ENCODE measurements around the gene GATB. TPM values are rescaled to one million over a fixed set of nuclear protein-coding genes. Genes with fewer than 3 reads are reported as not detected.

GATB gene
- total and polyA plus RNA-seq, 2 donors (not counting 1 experiment from before 2014, with no cell fraction given), result 11.6 to 19.2 TPM

- Histone ChIP-seq H3K79me2 (ENCODE audit: control insufficient read depth, insufficient read depth, low read length) (no peaks in the 10 kb centered on the region), H2AFZ (ENCODE audit: insufficient read depth, low read depth, low read length, poor library complexity, severe bottlenecking) (no peak overlapping the region), H3K9me3 (ENCODE audit: control extremely low read depth in 1 of 3, control insufficient read depth in 2 of 3, insufficient read depth in 1 of 3, low read length in 2 of 3) (no peaks in the 10 kb centered on the region), H3K27ac (ENCODE audit: low read length in 2 of 2) (no peak overlapping the region), H3K36me3 (replicated peaks in 1 of 2; ENCODE audit: control extremely low read depth in 1 of 2, control insufficient read depth in 1 of 2, extremely low read depth in 1 of 2, insufficient read depth in 2 of 2, low read length in 1 of 2) (no peaks in the 10 kb centered on the region), H3K27me3 (replicated peaks in 1 of 4; ENCODE audit: control extremely low read depth in 1 of 4, control insufficient read depth in 3 of 4, insufficient read depth in 4 of 4, low read length in 3 of 4) (no peaks in the 10 kb centered on the region), H3K4me2 (replicated peaks; ENCODE audit: low read depth, low read length, poor library complexity, severe bottlenecking) (no peak overlapping the region), H4K20me1 (ENCODE audit: control insufficient read depth, insufficient read depth, low read length, poor library complexity, severe bottlenecking) (no peaks in the 10 kb centered on the region), H3K9ac (ENCODE audit: low read length) (no peak overlapping the region), H3K4me3 (ENCODE audit: control extremely low read depth in 1 of 5, extremely low read depth in 1 of 5, insufficient read depth in 1 of 5, low read depth in 2 of 5, low read length in 4 of 5) (no peak overlapping the region), H3K4me1 (ENCODE audit: control insufficient read depth in 2 of 2, insufficient read depth in 2 of 2, low read length in 2 of 2) (no peaks in the 10 kb centered on the region)
- H3K27me3 Mint-ChIP-seq, result peaks cover 6% of the 10 kb centered on the region
- H3K27ac Mint-ChIP-seq, result no peak overlapping the region
- intact Hi-C loops (cut with micrococcal nuclease), result no loop called here
- H3K9me3 Mint-ChIP-seq (ENCODE audit: insufficient read depth), result no peaks in the 10 kb centered on the region
- 100% methylated on average over 2 of the region's 3 CpGs for WGBS (ENCODE audit: insufficient coverage)
- ChIA-PET CTCF (no interaction called here), POLR2A (no interaction called here)
- no peaks in the 10 kb centered on the region for H3K4me1 Mint-ChIP-seq
- no peak overlapping the region for H3K4me3 Mint-ChIP-seq
- no peak for ATAC-seq (ENCODE audit: low read depth)
- TF ChIP-seq CTCF (IDR thresholded peaks at IDR 0.05), result no peak
- TF ChIP-seq EZH2 (IDR thresholded peaks at IDR 0.05; ENCODE audit: borderline replicate concordance, insufficient read depth, low read depth, low read length, poor library complexity, severe bottlenecking), result no peak
- DNase-seq, result no peak
Observed at GRCh38 chr4:151652841-151653547, 107.8 kb downstream of the GATB start.

- Mint-ChIP-seq H3K9me3 (ENCODE audit: insufficient read depth) (no peaks in the 10 kb centered on the region), H3K4me3 (no peak overlapping the region), H3K27me3 (peaks cover 9% of the 10 kb centered on the region), H3K4me1 (no peaks in the 10 kb centered on the region), H3K27ac (no peak overlapping the region)
- ATAC-seq (ENCODE audit: low read depth) (no peak), DNase-seq (no peak)
- H3K27me3 ChIP-seq (replicated peaks in 1 of 4; ENCODE audit: control extremely low read depth in 1 of 4, control insufficient read depth in 3 of 4, insufficient read depth in 4 of 4, low read length in 3 of 4), result no peaks in the 10 kb centered on the region
- intact Hi-C loops (cut with micrococcal nuclease), result no loop called here
- H3K36me3 ChIP-seq (replicated peaks in 1 of 2; ENCODE audit: control extremely low read depth in 1 of 2, control insufficient read depth in 1 of 2, extremely low read depth in 1 of 2, insufficient read depth in 2 of 2, low read length in 1 of 2), result no peaks in the 10 kb centered on the region
- TF ChIP-seq EZH2 (IDR thresholded peaks at IDR 0.05; ENCODE audit: borderline replicate concordance, insufficient read depth, low read depth, low read length, poor library complexity, severe bottlenecking) (no peak), CTCF (IDR thresholded peaks at IDR 0.05) (no peak)
- no peak overlapping the region for H3K9ac ChIP-seq (ENCODE audit: low read length)
- no peak overlapping the region for H3K27ac ChIP-seq (ENCODE audit: low read length in 2 of 2)
- ChIA-PET POLR2A (no interaction called here), CTCF (no interaction called here)
- no peak overlapping the region for H2AFZ ChIP-seq (ENCODE audit: insufficient read depth, low read depth, low read length, poor library complexity, severe bottlenecking)
- no peak overlapping the region for H3K4me2 ChIP-seq (replicated peaks; ENCODE audit: low read depth, low read length, poor library complexity, severe bottlenecking)
- no peaks in the 10 kb centered on the region for H3K9me3 ChIP-seq (ENCODE audit: control extremely low read depth in 1 of 3, control insufficient read depth in 2 of 3, insufficient read depth in 1 of 3, low read length in 2 of 3)
- no peaks in the 10 kb centered on the region for H3K79me2 ChIP-seq (ENCODE audit: control insufficient read depth, insufficient read depth, low read length)
- no peaks in the 10 kb centered on the region for H4K20me1 ChIP-seq (ENCODE audit: control insufficient read depth, insufficient read depth, low read length, poor library complexity, severe bottlenecking)
- no CpG with 5 or more reads among the region's 1 CpG for WGBS (ENCODE audit: insufficient coverage)
- no peaks in the 10 kb centered on the region for H3K4me1 ChIP-seq (ENCODE audit: control insufficient read depth in 2 of 2, insufficient read depth in 2 of 2, low read length in 2 of 2)
- H3K4me3 ChIP-seq (ENCODE audit: control extremely low read depth in 1 of 5, extremely low read depth in 1 of 5, insufficient read depth in 1 of 5, low read depth in 2 of 5, low read length in 4 of 5), result no peak overlapping the region
Observed at GRCh38 chr4:151651496-151651895, 109.3 kb downstream of the GATB start.
